ENCODE results near the gene NPIPB8. TPM values are rescaled to one million over a fixed set of nuclear protein-coding genes. Genes with fewer than 3 reads are reported as not detected.
"Not testable (repeated sequence)": the region's sequence is repeated elsewhere in the genome, so short reads cannot be mapped to it uniquely, and the experiment has no call there.

Gene NPIPB8
- total RNA-seq, 1 donor from 2014 or later: not detected

DNA sequence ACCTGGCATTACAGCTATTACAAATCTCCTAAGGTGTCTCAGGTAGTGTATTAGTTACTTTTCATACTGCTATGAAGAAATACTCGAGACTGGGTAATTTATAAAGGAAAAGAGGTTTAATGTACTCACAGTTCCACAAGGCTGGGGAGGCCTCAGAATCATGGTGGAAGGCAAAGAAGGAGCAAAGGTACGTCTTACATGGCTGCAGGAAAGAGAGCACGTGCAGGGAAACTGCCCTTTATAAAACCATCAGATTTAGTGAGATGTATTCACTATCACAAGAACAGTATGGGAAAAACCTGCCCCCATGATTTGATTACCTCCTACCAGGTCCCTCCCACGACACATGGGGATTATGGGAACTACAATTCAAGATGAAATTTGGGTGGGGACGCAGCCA, 7.0 kb upstream of the NPIPB8 start:
- H3K9me3 ChIP-seq (ENCODE audit: control insufficient read depth in 3 of 3, low read length in 3 of 3); H3K27me3 ChIP-seq (ENCODE audit: control insufficient read depth in 3 of 3, insufficient read depth in 3 of 3, low read length in 3 of 3); H3K4me3 ChIP-seq (ENCODE audit: low read length in 3 of 3); H3K4me1 ChIP-seq (ENCODE audit: control insufficient read depth in 3 of 3, insufficient read depth in 3 of 3, low read length in 3 of 3); H3K9ac ChIP-seq (ENCODE audit: low read depth in 1 of 3, low read length in 3 of 3); H3K36me3 ChIP-seq (ENCODE audit: control insufficient read depth in 3 of 3, insufficient read depth in 3 of 3, low read length in 3 of 3); H3K27ac ChIP-seq (ENCODE audit: low read depth, low read length): not testable (repeated sequence)

DNA sequence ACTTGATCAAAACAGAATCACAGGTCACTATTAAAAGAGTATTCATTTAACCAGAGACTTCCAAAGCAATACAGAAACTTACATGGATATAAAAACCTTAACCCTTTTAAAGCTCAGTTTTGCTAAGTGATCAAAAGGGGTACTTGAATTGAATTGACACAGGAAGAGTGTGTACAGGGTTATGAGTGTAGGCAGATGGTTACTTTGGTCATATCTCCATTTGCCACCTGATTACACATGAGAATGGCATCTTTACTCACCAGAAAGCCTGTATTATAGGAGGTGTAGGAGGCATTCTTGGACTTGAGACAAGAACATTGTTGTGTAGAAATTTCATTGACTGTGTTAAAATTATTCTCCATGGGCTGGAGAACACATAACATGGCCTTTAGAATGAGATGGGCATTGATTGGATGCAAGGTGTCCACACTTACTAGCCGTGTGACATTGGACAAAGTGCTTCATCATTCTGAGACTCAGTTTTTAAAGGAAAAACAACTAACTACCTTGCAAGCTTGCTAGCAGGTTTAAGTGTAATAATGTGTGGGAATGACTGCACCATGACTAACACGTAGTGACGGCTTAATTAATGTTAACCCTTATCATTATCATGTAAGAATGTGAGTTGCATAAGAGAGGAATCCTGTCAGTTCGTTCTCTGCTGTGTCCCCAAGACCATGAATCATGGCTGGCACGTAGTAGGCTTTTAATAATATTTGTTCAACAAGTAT, 1.6 kb upstream of the NPIPB8 start:
- not testable (repeated sequence) for H3K4me1 ChIP-seq (ENCODE audit: control insufficient read depth in 3 of 3, insufficient read depth in 3 of 3, low read length in 3 of 3); H3K9me3 ChIP-seq (ENCODE audit: control insufficient read depth in 3 of 3, low read length in 3 of 3); H3K27ac ChIP-seq (ENCODE audit: low read depth, low read length); H3K36me3 ChIP-seq (ENCODE audit: control insufficient read depth in 3 of 3, insufficient read depth in 3 of 3, low read length in 3 of 3); H3K9ac ChIP-seq (ENCODE audit: low read depth in 1 of 3, low read length in 3 of 3); H3K4me3 ChIP-seq (ENCODE audit: low read length in 3 of 3); H3K27me3 ChIP-seq (ENCODE audit: control insufficient read depth in 3 of 3, insufficient read depth in 3 of 3, low read length in 3 of 3)

DNA sequence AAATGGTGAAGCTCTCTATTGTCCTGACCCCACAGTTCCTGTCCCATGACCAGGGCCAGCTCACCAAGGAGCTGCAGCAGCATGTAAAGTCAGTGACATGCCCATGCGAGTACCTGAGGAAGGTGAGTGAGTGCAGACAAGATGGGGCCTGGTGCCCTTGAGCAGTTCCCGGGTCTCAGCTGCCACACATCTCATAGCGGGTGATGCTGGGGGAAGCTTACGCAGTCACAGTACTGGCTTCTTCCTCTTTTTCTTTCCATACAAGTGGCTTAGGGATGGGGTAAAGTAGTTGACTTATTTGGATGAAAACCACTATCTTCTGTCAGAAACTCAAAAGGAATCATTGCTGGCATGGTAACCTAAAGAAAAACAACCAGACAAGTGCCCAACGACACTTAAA, 494 bp downstream of the NPIPB8 start:
- H3K27me3 ChIP-seq (ENCODE audit: control insufficient read depth in 3 of 3, insufficient read depth in 3 of 3, low read length in 3 of 3); H3K9ac ChIP-seq (ENCODE audit: low read depth in 1 of 3, low read length in 3 of 3); H3K4me3 ChIP-seq (ENCODE audit: low read length in 3 of 3); H3K36me3 ChIP-seq (ENCODE audit: control insufficient read depth in 3 of 3, insufficient read depth in 3 of 3, low read length in 3 of 3); H3K9me3 ChIP-seq (ENCODE audit: control insufficient read depth in 3 of 3, low read length in 3 of 3); H3K4me1 ChIP-seq (ENCODE audit: control insufficient read depth in 3 of 3, insufficient read depth in 3 of 3, low read length in 3 of 3); H3K27ac ChIP-seq (ENCODE audit: low read depth, low read length): not testable (repeated sequence)

DNA sequence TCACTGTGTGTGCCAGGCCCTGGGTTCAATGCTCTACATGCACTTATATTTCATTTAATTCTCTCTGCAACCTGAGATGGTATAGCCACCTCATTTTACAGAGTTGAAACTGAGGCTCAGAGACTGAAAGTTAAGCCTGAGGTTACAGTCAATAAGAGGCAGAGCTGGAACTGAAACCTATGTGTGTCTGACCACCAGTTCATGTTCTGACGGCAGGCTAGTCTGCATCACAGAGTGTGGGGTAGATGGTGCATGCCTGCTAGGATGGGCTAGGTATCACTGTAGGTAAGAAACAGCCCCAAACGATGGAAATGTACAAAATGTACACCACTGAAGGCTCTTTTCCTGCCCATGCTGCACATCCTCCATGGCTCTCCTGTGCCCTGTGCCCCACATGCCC, 2.1 kb downstream of the NPIPB8 start:
- H3K9ac ChIP-seq (ENCODE audit: low read depth in 1 of 3, low read length in 3 of 3); H3K9me3 ChIP-seq (ENCODE audit: control insufficient read depth in 3 of 3, low read length in 3 of 3); H3K27ac ChIP-seq (ENCODE audit: low read depth, low read length); H3K27me3 ChIP-seq (ENCODE audit: control insufficient read depth in 3 of 3, insufficient read depth in 3 of 3, low read length in 3 of 3); H3K4me3 ChIP-seq (ENCODE audit: low read length in 3 of 3); H3K36me3 ChIP-seq (ENCODE audit: control insufficient read depth in 3 of 3, insufficient read depth in 3 of 3, low read length in 3 of 3); H3K4me1 ChIP-seq (ENCODE audit: control insufficient read depth in 3 of 3, insufficient read depth in 3 of 3, low read length in 3 of 3): not testable (repeated sequence)

DNA sequence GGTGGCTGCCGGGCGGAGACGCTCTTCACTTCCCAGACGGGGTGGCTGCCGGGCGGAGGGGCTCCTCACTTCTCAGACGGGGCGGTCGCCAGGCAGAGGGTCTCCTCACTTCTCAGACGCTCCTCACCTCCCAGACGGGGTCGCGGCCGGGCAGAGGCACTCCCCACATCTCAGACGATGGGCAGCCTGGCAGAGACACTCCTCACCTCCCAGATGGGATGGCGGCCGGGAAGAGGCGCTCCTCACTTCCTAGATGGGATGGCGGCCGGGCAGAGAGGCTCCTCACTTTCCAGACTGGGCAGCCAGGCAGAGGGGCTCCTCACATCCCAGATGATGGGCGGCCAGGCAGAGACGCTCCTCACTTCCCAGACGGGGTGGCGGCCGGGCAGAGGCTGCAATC, 28.4 kb downstream of the NPIPB8 start:
- H3K36me3 ChIP-seq (ENCODE audit: control insufficient read depth in 3 of 3, insufficient read depth in 3 of 3, low read length in 3 of 3); H3K9me3 ChIP-seq (ENCODE audit: control insufficient read depth in 3 of 3, low read length in 3 of 3); H3K27me3 ChIP-seq (ENCODE audit: control insufficient read depth in 3 of 3, insufficient read depth in 3 of 3, low read length in 3 of 3); H3K4me1 ChIP-seq (ENCODE audit: control insufficient read depth in 3 of 3, insufficient read depth in 3 of 3, low read length in 3 of 3); H3K9ac ChIP-seq (ENCODE audit: low read depth in 1 of 3, low read length in 3 of 3); H3K27ac ChIP-seq (ENCODE audit: low read depth, low read length); H3K4me3 ChIP-seq (ENCODE audit: low read length in 3 of 3): not testable (repeated sequence)

DNA sequence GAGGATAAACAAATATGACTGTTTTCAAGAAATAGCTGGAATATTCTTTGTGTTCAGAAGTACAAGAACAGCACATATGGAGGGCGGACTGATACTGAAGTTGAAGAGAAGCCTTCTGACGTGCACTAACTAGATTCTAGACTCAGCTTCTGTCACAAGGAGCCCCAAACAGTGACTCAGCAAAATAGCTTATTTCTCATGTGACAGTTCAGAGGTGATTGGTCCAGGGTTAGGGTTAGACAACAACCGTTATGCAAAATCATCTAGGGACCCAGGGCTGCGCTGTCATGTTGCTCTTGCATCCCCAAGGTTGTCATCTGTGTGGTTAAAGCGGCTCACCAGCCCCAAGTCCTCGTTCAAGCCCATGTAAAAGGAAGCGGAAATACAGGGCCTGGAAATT, 29.6 kb downstream of the NPIPB8 start:
- H3K9ac ChIP-seq (ENCODE audit: low read depth in 1 of 3, low read length in 3 of 3); H3K27ac ChIP-seq (ENCODE audit: low read depth, low read length); H3K4me3 ChIP-seq (ENCODE audit: low read length in 3 of 3); H3K4me1 ChIP-seq (ENCODE audit: control insufficient read depth in 3 of 3, insufficient read depth in 3 of 3, low read length in 3 of 3); H3K36me3 ChIP-seq (ENCODE audit: control insufficient read depth in 3 of 3, insufficient read depth in 3 of 3, low read length in 3 of 3); H3K27me3 ChIP-seq (ENCODE audit: control insufficient read depth in 3 of 3, insufficient read depth in 3 of 3, low read length in 3 of 3); H3K9me3 ChIP-seq (ENCODE audit: control insufficient read depth in 3 of 3, low read length in 3 of 3): not testable (repeated sequence)

DNA sequence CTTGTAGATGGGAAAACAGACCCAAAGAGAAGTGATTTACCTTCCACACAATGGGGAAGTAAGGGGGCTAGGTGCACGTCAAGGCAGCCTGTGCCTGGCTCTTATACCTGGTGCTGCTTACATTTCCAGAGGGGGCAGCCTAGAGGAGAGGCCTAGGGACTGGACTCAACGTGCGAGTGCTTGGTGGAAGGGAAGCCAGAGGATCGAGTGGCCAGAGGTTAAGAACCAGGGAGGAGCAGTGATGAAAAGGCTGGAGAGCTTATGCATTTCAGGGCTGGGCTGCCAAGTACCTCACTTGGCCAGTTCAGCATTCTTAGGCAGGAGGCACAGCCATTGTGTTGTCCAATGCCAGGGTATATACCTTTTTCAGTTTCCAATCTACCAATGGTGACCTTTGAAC, 30.3 kb downstream of the NPIPB8 start:
- H3K27me3 ChIP-seq (ENCODE audit: control insufficient read depth in 3 of 3, insufficient read depth in 3 of 3, low read length in 3 of 3); H3K36me3 ChIP-seq (ENCODE audit: control insufficient read depth in 3 of 3, insufficient read depth in 3 of 3, low read length in 3 of 3); H3K4me1 ChIP-seq (ENCODE audit: control insufficient read depth in 3 of 3, insufficient read depth in 3 of 3, low read length in 3 of 3); H3K4me3 ChIP-seq (ENCODE audit: low read length in 3 of 3); H3K27ac ChIP-seq (ENCODE audit: low read depth, low read length); H3K9ac ChIP-seq (ENCODE audit: low read depth in 1 of 3, low read length in 3 of 3); H3K9me3 ChIP-seq (ENCODE audit: control insufficient read depth in 3 of 3, low read length in 3 of 3): not testable (repeated sequence)

DNA sequence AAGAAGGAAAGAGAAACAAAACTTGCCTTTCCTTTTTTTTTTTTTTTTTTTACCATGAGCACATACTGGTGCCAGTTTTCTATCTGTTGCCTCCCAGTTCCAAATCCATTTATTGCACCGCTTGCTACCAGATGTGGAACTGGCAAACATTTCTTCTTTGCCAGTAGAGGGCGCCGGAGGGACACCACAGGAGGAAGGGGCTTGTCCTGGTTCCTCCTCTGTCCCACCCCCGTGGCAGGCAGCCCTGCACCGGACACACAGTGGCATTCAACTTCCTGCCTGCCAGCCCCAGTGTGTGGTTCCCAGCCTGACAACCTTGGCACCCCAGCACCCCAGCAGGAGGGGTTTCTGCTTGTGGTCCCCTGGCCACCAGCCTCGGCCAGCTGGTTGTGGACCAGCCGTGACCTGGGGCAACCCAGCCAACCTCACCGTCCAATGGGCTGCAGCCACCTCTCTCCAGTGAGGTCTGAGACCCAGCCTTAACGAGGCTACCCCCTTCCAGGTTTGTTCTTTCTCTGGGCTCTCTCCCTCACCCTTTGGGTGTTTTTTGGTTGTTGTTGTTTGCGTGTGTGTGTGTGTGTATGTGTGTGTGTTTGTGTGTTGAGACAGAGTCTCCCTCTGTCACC, 50.6 kb downstream of the NPIPB8 start:
- not testable (repeated sequence) for H3K27ac ChIP-seq (ENCODE audit: low read depth, low read length); H3K27me3 ChIP-seq (ENCODE audit: control insufficient read depth in 3 of 3, insufficient read depth in 3 of 3, low read length in 3 of 3); H3K36me3 ChIP-seq (ENCODE audit: control insufficient read depth in 3 of 3, insufficient read depth in 3 of 3, low read length in 3 of 3); H3K9me3 ChIP-seq (ENCODE audit: control insufficient read depth in 3 of 3, low read length in 3 of 3); H3K4me3 ChIP-seq (ENCODE audit: low read length in 3 of 3); H3K4me1 ChIP-seq (ENCODE audit: control insufficient read depth in 3 of 3, insufficient read depth in 3 of 3, low read length in 3 of 3); H3K9ac ChIP-seq (ENCODE audit: low read depth in 1 of 3, low read length in 3 of 3)

DNA sequence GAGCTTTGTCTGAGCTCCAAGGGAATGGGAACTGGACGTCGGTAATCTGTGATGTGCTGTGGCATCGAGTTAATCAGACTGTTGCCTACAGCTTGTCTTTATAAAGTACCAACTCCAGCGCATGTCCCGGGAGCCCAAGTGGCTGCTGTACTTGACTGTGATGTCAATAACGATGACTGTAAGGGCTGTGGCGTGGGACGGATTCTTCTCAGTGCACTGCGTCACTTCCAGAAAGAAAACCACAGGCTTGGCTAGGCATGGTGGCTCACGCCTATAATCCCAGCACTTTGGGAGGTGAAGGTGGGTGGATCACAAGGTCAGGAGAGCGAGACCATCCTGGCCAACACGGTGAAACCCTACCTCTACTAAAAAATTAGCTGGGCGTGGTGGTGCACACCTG, 51.6 kb downstream of the NPIPB8 start:
- not testable (repeated sequence) for H3K4me1 ChIP-seq (ENCODE audit: control insufficient read depth in 3 of 3, insufficient read depth in 3 of 3, low read length in 3 of 3); H3K9ac ChIP-seq (ENCODE audit: low read depth in 1 of 3, low read length in 3 of 3); H3K27me3 ChIP-seq (ENCODE audit: control insufficient read depth in 3 of 3, insufficient read depth in 3 of 3, low read length in 3 of 3); H3K27ac ChIP-seq (ENCODE audit: low read depth, low read length); H3K9me3 ChIP-seq (ENCODE audit: control insufficient read depth in 3 of 3, low read length in 3 of 3); H3K36me3 ChIP-seq (ENCODE audit: control insufficient read depth in 3 of 3, insufficient read depth in 3 of 3, low read length in 3 of 3); H3K4me3 ChIP-seq (ENCODE audit: low read length in 3 of 3)

DNA sequence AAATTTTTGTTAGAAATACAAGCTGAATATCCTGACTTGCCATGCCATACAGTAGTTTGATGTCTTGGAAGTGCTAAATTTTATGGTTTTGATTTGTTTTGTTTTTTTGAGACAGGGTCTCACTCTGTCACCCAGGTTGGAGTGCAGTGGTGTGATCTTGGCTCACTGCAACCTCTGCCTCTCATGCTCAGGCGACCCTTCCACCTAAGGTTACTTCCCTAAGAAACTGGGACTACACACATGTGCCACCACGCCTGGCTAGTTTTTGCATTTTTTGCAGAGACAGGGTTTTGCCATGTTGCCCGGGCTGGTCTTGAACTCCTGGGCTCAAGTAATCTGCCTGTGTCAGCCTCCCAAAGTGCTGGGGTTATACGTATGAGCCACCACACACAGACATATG, 53.9 kb downstream of the NPIPB8 start:
- H3K36me3 ChIP-seq (ENCODE audit: control insufficient read depth in 3 of 3, insufficient read depth in 3 of 3, low read length in 3 of 3); H3K9ac ChIP-seq (ENCODE audit: low read depth in 1 of 3, low read length in 3 of 3); H3K9me3 ChIP-seq (ENCODE audit: control insufficient read depth in 3 of 3, low read length in 3 of 3); H3K4me3 ChIP-seq (ENCODE audit: low read length in 3 of 3); H3K27me3 ChIP-seq (ENCODE audit: control insufficient read depth in 3 of 3, insufficient read depth in 3 of 3, low read length in 3 of 3); H3K4me1 ChIP-seq (ENCODE audit: control insufficient read depth in 3 of 3, insufficient read depth in 3 of 3, low read length in 3 of 3); H3K27ac ChIP-seq (ENCODE audit: low read depth, low read length): not testable (repeated sequence)

Measured in skeletal muscle tissue (tissue), 4 donors.